Kidney (tissue), 14 donors: ENCODE measurements around the gene CIAO3. TPM values are rescaled to one million over a fixed set of nuclear protein-coding genes. Genes with fewer than 3 reads are reported as not detected.

Experiments
- DNase-seq, 5 donors: peaks; one replicate each; pipeline ENCODE4 v3.0.0-alpha.2; 2013 to 2020
- FAIRE-seq: peaks from 2 replicates; lab custom pipeline; 2012; peaks lifted over from hg19 to GRCh38; lab: Jason Lieb, UNC
- H3K27ac ChIP-seq, 2 donors: one replicate each; pipeline ENCODE4 v1.7.0; 2013; ENCODE audit warnings: low read depth in 2 of 2, low read length in 2 of 2, inconsistent platforms in 1 of 2
- H3K27me3 ChIP-seq: one replicate; pipeline ENCODE4 v1.7.1; 2013; ENCODE audit warnings: low read length, inconsistent platforms; ENCODE audit not compliant: control insufficient read depth, insufficient read depth
- H3K36me3 ChIP-seq, 3 donors: one replicate each; pipeline versions ENCODE4 v1.7.0 to v1.7.1; 2013; ENCODE audit warnings: low read length in 3 of 3, control low read depth in 1 of 3, inconsistent platforms in 1 of 3; ENCODE audit not compliant: insufficient read depth in 3 of 3, control insufficient read depth in 2 of 3
- H3K4me1 ChIP-seq, 3 donors: one replicate each; pipeline versions ENCODE4 v1.7.0 to v1.7.1; 2013; ENCODE audit warnings: low read length in 3 of 3, inconsistent platforms in 1 of 3, low read depth in 1 of 3; ENCODE audit not compliant: control insufficient read depth in 2 of 3, insufficient read depth in 2 of 3
- H3K4me3 ChIP-seq, 3 donors: one replicate each; pipeline versions ENCODE4 v1.7.0 to v1.8.1; 2013; ENCODE audit warnings: low read length in 3 of 3, control low read depth in 1 of 3, inconsistent platforms in 1 of 3
- H3K9ac ChIP-seq, 3 donors: one replicate each; pipeline versions ENCODE4 v1.7.0 to v1.7.1; 2013; ENCODE audit warnings: low read length in 3 of 3, control low read depth in 1 of 3, inconsistent platforms in 1 of 3
- H3K9me3 ChIP-seq, 3 donors: one replicate each; pipeline versions ENCODE4 v1.7.0 to v1.7.1; 2013; ENCODE audit warnings: low read length in 3 of 3, control low read depth in 1 of 3, inconsistent platforms in 1 of 3; ENCODE audit not compliant: control insufficient read depth in 2 of 3, insufficient read depth in 1 of 3
- intact Hi-C: fragments of 100-400 bp; cut with DNase I; formaldehyde crosslinking; loops from one replicate; pipeline ENCODE4 v1.11.1; 2022
- polyA plus RNA-seq: library from polyadenylated mRNA; stranded (reverse); fragments of 350-450 nt; fragmentation: Illumina TruSeq; extraction: RNeasy Lipid Tissue Mini Kit (QIAGEN cat#74804); gene quantifications from one replicate; pipeline ENCODE4 v1.2.3, GENCODE V29; 2014; ENCODE audit warnings: low read depth, low replicate concordance; ENCODE audit not compliant: insufficient read depth
- total RNA-seq: library from RNA; stranded (reverse); fragmentation: NEBNext Ultra II Directional; extraction: Animal tissue kit (Norgen Biotek cat#: 25700); gene quantifications from one replicate; pipeline ENCODE4 v1.2.1, GENCODE V29; 2021
- TF ChIP-seq, protein P1 (sequence below): IDR thresholded peaks from 3 replicates; pipeline ENCODE4 v1.5.1; 2012; ENCODE audit warnings: mild to moderate bottlenecking, moderate library complexity, borderline replicate concordance; ENCODE audit not compliant: insufficient read depth; ENCODE audit errors: extremely low read depth
- donor health status: control.
- donor health status: control.
- donor health status: control.
- donor health status: control.
- donor health status: control.
- donor health status: DM: yes; HTN: yes; CAD: no.
- donor health status: Normal renal cell carcinoma (clear cell type).

The CIAO3 gene
- total and polyA plus RNA-seq, 2 donors from 2014 or later: 36.8 to 37.7 TPM

DNA sequence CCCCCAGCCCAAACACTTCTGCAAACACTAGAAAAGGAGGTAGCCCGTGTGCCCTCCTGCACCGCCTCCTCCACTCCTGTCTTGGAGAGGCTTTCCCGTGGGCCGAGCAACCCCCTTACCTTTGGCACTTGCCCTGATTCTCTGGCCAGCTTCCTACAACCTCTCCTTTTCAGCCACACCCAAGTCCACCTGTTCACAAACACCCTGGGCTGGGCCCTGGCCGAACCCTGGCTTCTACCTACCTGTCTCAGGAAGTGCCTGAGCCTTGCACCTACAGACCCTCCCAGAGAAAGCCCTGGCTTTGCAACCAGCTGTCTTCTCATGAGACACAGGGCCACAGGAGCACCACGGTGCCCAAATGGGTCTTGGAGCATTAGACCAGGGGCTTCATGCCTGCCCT lies 21.9 kb downstream of the CIAO3 start:
- Histone ChIP-seq H3K36me3 (no peaks in the 10 kb centered on the region), H3K27me3 (no peaks in the 10 kb centered on the region), H3K9me3 (no peaks in the 10 kb centered on the region), H3K27ac (no peak overlapping the region), H3K4me3 (no peak overlapping the region), H3K9ac (no peak overlapping the region), H3K4me1 (peaks cover 0 to 38% (median 4%) of the 10 kb centered on the region in 3 donors)
- no peak for DNase-seq
- TF ChIP-seq, protein P1, sequence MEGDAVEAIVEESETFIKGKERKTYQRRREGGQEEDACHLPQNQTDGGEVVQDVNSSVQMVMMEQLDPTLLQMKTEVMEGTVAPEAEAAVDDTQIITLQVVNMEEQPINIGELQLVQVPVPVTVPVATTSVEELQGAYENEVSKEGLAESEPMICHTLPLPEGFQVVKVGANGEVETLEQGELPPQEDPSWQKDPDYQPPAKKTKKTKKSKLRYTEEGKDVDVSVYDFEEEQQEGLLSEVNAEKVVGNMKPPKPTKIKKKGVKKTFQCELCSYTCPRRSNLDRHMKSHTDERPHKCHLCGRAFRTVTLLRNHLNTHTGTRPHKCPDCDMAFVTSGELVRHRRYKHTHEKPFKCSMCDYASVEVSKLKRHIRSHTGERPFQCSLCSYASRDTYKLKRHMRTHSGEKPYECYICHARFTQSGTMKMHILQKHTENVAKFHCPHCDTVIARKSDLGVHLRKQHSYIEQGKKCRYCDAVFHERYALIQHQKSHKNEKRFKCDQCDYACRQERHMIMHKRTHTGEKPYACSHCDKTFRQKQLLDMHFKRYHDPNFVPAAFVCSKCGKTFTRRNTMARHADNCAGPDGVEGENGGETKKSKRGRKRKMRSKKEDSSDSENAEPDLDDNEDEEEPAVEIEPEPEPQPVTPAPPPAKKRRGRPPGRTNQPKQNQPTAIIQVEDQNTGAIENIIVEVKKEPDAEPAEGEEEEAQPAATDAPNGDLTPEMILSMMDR: no peak
- no peak for FAIRE-seq
- intact Hi-C loops: no loop called here

GRCh38 chr16:718389-718788 lies 22.4 kb downstream of the CIAO3 start:
- no peaks in the 10 kb centered on the region for H3K36me3 ChIP-seq
- H3K4me3 ChIP-seq: no peak overlapping the region
- no peaks in the 10 kb centered on the region for H3K9me3 ChIP-seq
- H3K4me1 ChIP-seq: peaks cover 0 to 38% (median 4%) of the 10 kb centered on the region in 3 donors
- no peak for DNase-seq
- TF ChIP-seq, protein P1: no peak
- no peak overlapping the region for H3K9ac ChIP-seq
- no peak for FAIRE-seq
- no peak overlapping the region for H3K27ac ChIP-seq
- no peaks in the 10 kb centered on the region for H3K27me3 ChIP-seq
- intact Hi-C loops: no loop called here

DNA sequence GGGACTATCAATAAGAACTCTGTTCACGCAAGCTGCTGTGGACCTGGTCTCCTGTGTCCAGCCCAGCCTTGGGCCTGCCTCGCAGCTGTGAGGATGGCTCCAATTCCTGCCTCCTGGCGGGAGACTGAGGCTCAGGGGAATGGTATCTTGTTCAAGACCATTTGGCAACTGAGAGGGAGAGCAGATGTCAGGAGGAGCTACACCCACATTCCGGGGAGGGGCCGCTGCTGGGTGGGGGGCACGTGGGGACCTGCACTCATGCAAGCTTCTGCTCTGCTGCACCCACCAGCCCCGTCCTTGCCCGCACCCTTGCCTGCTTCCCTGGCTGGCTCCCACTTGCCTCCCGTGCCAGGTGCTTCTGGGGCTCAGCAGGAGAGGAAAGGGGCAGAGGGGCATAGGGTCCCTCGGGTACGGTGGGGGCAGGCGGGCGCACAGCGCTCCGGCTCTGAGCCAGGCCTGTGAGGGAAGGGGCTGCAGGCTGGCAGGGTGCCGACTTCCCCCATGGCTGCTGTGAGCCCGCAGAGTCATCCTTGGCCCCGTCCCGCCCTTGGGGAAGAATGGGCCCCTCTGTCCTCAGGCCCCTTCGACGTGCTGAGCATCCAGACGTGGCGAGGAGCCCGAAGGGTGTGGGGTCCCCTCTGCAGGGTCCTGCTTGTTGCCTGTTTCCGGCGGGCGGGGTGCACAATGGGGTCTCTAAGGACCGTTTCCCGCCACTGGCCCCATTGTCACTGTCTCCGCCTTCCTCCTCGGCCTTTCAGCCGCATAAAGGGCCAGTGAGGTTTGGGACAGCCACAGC lies 23.1 kb downstream of the CIAO3 start:
- H3K27me3 ChIP-seq: no peaks in the 10 kb centered on the region
- no peak overlapping the region for H3K9ac ChIP-seq
- DNase-seq (no peak), FAIRE-seq (no peak)
- H3K4me3 ChIP-seq: no peak overlapping the region
- TF ChIP-seq, protein P1: no peak
- H3K27ac ChIP-seq: no peak overlapping the region
- H3K36me3 ChIP-seq: no peaks in the 10 kb centered on the region
- intact Hi-C loops: no loop called here
- H3K9me3 ChIP-seq: no peaks in the 10 kb centered on the region
- peaks cover 0 to 38% (median 4%) of the 10 kb centered on the region in 3 donors for H3K4me1 ChIP-seq
